T-helper 1 cell (primary cell): ENCODE measurements around the gene RBM22.
A peak's percentile ranks its signal among the peaks of the same experiment; 100 is the strongest.

ENCODE experiments used
- DNase-seq, 5 donors: peaks; one replicate each; pipeline ENCODE4 v3.0.0-alpha.2; 2012 to 2020

RBM22 gene

DNA sequence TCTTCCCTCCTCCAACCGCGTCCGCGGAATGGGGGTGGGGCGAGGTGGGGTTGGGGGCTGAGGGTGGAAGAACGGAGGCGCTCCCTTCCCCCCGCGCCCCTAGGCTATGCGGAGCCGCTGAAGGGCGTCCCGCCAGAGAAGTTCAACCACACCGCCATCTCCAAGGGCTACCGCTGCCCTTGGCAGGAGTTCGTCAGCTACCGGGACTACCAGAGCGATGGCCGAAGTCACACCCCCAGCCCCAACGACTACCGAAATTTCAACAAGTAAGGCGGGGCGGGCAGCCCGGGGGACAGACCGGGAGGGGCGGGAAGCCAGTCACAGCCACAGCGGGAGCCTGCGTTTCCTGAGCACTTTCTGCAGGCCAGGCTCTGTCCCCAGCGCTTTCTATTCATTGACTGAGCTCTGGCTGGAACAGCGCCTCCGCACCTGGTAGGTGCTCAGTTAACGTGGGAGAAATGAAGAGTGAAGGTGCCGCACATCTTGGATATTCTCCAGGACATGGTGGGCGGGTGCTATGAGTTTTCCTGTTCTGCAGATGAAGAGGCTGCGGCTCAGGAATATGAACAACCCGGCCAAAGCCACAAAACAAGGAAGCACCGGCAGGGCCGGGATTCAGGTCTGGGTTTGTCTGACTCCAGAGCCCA lies 28.5 kb downstream of the RBM22 start:
- DNase-seq, result peak in 2 of 5 donors; percentile 3 to 18

DNA sequence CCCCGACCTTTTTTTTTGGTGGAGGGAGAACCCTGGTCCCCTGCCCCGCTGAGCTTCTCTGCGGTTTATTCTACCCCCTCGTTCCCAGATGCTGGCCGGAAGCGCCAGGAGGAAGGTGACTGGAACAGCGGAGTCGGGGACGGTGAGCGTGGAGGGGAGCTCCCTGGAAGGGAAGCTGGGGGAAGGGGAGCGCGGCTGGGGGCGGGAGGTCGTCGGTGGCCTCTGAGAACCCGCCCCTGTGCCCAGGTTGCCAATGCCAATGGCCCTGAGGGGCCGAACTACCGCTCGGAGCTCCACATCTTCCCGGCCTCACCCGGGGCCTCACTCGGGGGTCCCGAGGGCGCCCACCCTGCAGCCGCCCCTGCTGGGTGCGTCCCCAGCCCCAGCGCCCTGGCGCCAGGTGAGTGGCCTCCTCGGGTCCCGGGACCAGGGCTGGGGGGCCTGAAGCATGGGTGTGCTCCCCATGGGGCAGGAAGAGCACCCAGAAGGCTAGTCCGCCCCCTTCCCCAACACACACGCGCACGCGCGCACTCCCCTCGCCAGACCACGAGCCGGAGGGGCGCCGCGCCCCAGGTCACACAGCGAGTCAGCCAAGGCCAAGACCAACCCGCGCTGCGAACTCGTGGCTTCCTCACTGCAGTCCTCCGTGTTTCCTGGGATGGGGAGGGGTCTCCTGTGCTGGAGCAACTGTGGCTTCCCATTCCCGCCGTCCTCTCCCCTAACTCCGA lies 29.2 kb downstream of the RBM22 start:
- DNase-seq, result no peak

DNA sequence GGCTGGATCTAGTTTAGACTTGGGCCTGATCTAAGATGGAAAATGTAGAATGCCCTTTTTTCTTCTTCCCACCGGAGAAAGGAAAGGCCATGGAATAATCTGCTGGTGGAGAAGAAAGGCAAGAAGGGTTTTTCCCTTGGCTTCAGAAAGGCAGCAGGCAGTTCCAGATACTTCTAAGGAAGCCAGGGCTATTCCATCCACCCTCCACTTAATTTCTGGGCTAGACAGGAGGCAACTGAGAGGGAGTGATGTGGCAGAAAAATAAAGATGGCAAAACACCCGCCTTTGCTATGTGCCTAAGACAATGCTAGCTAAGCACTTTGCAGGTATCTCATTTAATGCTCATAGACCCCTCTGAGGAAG lies 29.9 kb downstream of the RBM22 start:
- no peak for DNase-seq

DNA sequence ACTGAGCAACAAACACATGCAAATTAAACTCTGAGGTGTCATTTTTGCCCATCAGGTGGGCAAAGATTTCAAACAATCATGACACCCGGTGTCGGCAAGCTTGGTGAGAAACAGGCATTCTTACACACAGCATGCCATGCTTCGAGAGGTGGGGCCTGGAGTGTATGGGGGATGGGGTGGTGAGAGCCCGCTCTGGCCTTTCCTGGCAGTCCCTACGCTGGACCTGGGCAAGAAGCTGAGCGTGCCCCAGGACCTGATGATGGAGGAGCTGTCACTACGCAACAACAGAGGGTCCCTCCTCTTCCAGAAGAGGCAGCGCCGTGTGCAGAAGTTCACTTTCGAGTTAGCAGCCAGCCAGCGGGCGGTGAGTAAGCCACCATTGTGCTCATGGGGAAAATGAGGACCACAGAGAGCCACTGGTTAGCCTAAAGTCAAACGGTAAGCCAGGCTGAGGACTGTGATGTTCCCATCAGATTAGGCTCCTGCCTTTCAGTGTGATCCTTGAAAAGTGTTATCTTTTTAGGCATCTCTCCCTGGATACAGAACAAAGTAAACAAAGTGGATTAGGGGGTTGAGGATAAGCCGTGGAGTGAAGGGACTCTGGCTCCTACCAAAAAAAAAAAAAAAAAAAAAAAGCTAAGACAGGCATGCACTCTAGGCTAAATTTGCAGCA lies 30.5 kb downstream of the RBM22 start:
- DNase-seq, result no peak

DNA sequence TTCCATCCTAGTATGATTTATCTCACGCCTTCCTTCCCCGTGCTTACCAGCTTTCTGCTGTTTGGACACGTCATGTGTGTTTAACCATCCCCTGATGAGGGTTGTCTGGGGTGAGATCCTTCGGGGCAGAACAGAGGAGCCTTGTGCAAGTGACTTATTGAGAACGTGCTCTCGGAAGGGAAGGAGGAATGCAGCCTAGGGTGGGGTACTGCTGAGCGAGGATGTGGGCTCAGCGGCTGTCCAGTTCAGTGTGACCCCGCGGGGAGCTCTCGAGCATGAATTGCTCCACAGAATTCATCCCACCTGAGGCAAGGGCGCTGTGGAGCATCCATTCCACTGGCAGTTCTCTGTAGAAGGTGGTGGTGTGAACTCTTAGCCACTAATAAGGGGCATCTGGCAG lies 35.8 kb downstream of the RBM22 start:
- DNase-seq, result no peak

DNA sequence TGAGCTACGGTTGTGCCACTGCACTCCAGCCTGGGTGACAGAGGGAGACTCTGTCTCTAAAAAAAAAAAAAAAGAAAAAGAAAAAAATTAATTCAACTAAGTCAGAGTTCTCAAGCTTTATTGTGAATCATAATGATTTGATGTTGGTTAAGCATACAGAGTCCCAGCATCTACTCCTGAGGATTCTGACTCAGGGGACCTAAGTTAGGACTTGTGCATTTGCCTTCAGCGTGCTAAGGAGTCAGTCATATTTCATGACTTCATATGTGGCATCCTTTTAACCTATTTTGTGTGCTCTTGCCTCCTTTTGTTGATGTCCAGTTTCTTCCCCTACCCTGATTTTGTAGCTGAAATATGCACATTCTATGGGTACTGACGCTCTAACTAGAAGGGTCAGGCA lies 36.9 kb downstream of the RBM22 start:
- DNase-seq, result no peak

DNA sequence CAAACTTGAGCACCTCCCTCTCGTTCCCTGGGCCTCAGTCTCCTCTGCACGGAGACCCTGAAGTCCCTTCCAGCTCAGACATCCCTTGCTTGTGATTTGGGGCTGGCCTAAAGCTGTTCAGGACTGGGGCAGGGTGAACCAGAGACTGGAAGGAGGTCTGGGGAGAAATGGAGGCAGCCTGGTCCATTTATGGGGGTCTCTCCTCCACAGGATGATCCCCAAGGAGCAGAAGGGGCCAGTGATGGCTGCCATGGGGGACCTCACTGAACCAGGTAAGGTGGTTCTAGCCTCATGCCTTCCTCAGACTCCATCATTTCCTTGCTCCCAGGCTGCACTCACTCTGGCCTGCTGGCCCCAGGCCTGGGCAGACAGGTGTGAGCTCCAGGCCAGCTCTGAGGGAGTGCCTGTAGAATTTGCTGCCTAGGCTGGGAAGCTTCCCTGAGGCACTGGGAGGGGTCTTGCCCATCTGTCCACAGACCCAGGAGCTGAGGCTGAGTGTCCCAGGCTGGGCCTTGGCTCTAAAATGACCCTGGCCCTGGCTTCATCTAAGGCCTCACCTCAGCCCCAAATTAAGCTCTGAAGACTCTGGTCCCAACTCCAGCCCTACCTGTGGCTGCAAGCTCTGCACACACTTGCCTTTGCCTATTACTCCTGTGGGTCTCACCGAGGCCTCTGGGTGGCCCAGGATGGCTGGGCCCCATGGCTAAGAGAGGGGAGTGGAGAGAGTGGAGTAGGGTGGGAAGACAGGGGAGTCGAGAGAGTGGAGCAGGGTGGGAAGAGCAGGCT lies 37.9 kb downstream of the RBM22 start:
- DNase-seq, result no peak

DNA sequence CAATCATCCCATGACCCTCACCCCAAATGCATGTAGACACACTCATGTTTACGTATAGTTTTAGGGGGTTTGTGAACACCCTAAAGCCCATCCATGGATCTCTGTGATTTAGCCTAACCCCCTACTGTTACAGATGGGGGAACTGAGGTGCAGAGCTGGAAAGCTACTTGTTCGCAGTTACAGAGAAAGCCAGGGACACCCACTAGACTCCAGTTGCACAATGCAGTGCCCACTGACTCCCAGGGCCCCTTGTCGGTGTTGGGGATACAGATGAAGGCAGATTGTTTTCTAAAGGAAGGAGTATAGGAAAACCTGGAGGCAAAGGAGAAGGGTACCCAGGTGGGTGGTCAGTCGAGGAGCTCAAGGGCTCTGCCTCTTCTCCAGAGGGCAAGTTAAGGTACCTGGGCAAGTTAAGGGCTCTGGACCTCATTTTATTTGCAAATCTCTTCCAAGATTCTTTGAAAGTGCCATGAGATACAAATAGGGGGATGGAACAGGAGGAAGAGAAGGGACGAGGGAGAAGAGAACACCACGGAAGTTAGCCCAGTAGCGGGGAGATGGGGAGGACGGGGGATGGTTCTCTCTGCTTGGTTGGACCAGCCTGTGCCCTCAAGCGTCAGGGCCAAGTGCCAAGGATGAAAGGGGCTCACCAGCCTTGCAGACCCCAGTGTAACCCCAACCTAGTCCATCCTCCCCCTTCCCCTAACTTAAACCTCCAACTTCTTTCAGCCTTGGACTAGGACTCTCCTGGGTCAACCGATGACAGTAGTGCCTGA lies 38.9 kb downstream of the RBM22 start:
- no peak for DNase-seq

DNA sequence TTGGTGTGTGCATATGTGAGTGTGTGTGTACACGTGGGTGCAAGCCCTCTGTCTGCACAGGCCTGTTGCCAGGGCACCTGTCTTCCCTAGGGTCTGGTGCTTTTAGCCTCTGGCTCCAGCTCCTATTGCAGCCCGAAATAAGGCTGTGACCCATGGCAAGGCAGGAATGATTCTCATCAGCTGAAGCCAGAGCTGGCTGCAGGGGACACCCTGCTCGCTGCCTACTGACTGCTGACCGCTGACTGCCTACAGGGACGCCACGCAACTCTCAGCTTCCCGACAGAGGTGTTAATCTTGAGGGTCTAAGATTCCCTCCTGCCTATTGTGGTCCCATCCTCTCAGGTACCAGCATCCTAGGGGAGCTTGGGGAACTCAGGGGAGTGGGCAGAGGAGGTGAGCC lies 39.8 kb downstream of the RBM22 start, which contains the start of gene MYOZ3:
MYOZ3 (plus strand) TSS at position 166 of the 400 bp plus-strand sequence. CDS start 1,691 bp downstream, outside the sequence.
- DNase-seq, result no peak

DNA sequence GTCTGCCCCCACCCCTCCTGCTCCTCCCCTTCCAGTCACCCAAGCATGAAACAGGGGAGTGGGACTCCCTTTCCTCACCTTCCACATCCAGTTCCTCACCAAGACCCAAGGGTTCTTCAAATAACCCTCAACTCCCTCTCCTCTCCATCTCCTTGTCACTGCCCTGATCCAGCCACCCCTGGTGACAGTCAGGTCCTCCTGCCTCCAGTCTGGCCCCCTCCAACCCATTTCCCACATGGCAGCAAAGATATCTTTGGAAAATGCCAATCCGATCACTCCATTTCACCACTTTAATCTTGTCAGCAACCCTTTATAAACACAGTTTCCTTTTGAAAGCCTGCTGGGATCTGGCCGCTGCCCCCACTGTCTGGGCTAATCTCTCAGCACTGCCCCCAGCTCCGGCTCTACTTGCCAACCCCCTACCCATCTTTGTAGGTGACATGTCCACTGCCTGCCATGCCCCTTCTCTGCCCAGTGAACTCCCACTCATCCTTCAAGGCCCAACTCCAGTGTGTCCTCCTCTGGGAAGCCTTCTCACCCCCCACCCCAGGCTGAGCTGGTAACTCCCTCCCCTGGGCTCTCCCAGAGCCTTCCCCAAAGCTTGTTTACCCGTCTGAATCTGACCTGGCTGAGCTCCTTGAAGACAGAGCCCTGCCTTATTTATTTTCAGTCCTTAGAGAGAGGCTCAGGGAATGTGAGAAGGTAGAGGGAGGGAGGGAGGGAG lies 40.6 kb downstream of the RBM22 start:
- no peak for DNase-seq

DNA sequence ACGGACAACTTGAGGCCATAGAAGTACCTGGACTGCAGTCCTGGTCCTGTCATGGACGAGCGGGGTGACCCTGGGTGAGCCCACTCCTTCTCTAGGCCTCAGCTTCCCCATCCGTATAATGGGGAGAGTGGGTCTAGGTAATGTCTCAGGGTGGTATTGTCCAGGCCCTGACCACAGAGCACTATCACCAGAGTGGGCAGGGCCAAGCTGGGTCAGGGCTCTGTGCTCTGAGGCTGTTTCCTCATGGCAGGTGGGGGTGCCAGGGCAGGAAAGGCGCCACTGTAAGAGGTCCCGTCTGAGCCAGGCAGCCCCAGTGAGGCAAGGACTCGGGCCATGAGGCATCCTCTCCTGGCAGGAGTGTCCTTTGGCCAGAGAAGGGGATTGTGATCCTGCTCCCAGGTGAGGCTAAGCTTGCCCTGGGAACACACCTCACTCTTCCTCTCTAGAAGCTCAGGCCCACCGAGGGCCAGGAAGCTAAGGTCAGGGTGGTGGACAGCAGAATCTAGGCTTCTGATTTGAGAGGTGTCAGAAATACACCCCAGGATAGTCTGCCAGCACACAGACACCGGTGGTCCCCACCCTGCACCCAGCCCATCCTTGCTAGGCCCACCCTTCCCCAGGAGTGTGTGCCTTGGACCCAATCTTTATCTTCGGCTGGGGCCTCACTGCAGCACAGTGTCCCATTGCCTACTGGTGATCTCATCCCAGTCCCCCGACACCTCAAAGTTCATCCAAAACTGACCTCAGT lies 41.3 kb downstream of the RBM22 start:
- no peak for DNase-seq

DNA sequence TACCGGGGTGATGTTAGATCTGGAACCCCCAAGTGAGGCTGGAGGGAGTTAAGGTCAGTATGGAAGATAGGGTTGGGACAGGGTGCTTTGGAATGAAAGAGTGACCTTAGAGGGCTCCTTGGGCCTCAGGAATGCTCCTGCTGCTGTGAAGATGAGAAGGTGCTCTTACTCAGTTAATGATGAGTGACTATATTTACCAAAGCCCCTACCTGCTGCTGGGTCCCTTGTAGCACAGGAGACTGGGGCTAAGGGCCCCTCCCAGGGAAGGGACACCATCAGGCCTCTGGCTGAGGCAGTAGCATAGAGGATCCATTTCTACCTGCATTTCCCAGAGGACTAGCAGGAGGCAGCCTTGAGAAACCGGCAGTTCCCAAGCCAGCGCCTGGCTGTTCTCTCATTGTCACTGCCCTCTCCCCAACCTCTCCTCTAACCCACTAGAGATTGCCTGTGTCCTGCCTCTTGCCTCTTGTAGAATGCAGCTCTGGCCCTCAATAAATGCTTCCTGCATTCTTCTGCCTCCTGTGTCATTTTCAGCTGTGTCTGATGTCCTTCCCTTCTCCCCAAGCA lies 42.1 kb downstream of the RBM22 start:
- DNase-seq, result no peak

DNA sequence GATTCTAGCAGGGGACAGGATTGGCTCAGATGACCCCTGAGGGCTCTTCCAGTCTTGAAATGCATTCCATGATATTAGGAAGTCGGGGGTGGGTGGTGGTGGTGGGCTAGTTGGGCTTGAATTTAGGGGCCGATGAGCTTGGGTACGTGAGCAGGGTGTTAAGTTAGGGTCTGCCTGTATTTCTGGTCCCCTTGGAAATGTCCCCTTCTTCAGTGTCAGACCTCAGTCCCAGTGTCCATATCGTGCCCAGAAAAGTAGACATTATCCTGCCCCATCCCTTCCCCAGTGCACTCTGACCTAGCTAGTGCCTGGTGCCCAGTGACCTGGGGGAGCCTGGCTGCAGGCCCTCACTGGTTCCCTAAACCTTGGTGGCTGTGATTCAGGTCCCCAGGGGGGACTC lies 42.7 kb downstream of the RBM22 start:
- no peak for DNase-seq

DNA sequence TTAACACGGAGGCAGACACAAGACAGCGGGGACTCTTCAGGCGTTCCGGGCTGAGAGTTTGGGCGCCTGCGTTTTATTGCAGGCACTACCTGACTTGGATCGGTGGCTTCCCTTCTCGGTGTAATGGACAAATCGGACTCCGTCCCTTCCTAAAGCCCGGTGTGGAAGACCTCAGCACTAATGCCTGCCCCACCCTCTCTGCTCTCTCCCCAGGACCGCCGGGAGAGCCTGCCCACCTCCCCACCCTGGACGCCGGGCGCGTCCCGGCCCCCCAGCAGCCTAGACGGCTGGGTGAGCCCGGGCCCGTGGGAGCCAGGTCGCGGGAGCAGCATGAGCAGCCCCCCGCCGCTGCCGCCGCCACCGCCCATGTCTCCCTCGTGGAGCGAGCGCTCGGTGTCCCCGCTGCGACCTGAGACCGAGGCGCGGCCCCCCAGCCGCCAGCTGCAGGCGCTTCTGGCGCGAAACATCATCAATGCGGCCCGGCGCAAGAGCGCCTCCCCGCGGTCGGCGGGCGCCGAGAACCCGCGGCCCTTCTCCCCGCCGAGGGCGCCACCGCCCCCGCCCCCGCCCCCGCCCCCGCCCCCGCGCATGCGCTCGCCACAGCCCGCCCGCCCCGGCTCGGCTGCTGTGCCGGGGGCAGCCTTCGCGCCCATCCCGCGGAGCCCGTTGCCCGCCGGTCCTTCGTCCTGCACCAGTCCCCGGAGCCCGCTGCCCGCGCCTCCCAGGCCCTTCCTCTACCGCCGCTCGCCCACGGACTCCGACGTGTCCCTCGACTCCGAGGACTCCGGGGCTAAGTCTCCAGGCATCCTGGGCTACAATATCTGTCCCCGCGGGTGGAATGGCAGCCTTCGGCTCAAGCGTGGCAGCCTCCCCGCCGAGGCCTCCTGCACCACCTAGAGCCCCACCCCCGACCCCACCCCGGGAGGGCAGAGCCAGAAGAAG lies 44.4 kb downstream of the RBM22 start:
- peak; percentile 68 to 84 (median 76) for DNase-seq

DNA sequence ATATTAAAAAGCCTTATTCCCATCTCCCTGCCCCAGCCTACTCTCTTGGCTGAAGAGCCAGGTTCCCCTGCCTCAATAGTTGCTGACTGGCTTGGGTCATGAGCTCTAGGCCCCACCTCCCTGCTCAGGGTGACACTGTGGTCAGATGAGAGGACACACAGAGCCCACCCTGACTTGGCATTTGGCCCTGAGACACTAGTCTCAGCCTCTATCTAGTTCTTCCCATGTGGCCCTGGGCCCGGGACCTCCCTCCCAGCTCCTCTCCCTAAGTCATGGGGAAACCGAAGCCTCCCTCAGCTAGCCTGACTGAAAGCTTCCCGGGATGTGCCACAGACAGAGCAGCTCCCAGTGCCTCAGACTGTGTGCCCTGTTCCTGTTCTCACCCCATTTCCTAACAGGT lies 45.6 kb downstream of the RBM22 start:
- DNase-seq, result no peak

DNA sequence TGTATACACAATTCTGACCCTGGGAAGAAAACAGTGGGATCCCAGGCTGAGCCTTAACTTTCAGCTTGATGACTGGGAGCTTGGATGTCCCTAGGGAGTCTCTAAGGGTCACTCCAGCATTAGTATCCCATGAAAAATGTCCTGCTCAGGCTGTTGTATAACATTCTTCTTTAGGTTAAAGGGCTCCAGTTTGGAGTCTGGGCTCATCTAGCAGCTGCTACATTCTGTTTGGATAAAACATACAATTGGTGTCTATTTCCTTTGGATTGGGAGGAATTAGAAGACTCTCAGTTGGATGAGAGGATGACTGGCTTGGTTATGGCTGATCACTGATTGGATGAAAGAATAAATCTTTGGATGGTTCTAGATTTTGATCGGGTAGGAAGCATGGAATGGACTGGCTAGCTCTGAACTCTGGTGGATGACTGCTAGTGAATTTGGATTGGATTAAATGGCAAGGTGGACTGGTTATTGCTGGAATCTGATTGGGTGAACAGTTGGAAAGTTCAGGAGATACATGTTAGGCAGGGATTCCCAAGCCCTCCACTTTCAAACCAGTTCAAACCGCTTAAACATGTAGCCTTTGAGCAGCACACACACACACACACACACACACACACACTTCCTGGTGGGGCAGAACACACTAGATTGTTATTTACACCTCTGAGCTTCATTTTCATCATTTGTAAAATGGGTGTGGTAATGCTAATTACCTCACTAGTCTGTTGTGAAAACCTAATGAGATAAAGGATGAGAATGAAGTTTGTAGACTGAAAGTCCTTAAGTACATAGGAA lies 46.9 kb downstream of the RBM22 start:
- no peak for DNase-seq

DNA sequence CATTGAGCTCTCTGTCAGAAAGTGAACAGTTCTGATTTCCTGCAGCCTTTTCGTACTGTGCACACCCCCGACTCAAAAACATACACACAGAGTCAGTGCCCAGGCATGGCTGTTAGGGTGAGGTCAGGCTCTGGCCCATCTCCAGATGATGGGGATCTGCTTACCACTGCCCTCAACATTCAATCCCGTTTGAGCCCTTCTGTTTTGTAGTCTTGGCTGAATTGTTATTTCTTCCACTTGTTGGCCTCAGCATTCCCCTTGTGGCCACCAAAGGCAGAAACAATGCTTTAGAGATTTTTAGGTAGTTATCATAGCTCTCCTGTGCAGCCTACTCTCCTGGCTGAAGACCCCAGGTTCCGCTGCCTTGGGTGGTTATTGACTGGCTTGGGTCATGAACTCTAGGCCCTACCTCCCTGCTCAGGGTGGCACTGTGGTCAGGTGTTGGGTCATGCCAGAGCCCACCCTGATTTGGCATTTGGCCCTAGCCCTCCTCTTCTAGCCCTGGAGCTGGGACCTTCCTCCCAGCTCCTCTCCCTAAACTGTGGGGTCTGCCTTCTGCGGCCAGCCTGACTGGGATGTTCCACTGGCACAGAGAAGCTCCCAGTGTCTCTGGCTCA lies 47.6 kb downstream of the RBM22 start:
- no peak for DNase-seq
